Hypothalamus (tissue), 51 donors: Measurements from ENCODE around the gene TNPO1.
A peak's percentile ranks its signal among the peaks of the same experiment; 100 is the strongest.
"Not testable (repeated sequence)": the region's sequence is repeated elsewhere in the genome, so short reads cannot be mapped to it uniquely, and the experiment has no call there.

Source experiments
- DNase-seq, 51 donors: peaks; one replicate each; lab custom pipeline; 2025; lab: John Stamatoyannopoulos, UW

TNPO1 gene

DNA sequence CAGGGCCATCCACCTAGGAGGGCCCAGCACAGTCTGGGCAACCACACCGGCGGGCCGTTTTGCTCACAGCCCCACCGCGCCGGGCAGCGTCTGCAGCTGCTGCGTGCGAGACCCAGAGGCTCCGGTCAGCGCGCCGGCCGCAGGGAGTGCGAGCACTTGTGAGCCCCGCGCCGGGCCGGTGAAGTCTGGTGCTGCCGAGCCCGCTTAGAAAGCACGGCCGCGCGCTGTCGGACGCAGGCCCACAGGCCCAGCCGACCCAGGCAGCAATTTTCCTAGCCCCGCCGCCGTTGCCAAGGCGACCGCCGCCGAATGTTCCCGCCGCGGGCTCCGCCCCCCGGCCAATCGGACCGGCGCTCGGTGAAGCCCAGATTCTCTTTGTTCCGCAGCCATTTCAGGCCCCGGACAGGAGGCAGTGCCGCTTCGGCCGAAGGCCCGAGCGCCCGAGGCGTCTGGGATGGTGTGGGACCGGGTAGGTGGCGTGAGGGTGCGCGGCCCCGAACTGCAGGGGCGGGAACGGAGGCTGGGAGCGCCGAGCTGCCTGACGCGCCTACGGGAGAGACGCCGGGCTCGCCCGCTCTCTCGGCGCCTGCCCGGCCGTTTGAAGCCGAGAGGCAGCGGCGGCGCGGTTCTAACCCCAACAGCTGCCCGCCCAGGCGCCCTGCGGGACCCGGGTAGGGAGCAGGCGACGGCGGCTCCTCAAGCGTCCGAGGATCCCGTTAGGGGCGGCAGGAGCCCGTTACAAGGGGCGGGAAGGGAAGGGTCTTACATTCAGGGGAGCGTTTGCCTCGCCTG, at the start of gene TNPO1:
Gene TNPO1, plus strand, starts transcription at position 378 of the 792 bp plus-strand sequence. Its CDS starts 77 bp downstream, at position 455.
- DNase-seq, result peak; percentile 61 to 94 (median 88)

DNA sequence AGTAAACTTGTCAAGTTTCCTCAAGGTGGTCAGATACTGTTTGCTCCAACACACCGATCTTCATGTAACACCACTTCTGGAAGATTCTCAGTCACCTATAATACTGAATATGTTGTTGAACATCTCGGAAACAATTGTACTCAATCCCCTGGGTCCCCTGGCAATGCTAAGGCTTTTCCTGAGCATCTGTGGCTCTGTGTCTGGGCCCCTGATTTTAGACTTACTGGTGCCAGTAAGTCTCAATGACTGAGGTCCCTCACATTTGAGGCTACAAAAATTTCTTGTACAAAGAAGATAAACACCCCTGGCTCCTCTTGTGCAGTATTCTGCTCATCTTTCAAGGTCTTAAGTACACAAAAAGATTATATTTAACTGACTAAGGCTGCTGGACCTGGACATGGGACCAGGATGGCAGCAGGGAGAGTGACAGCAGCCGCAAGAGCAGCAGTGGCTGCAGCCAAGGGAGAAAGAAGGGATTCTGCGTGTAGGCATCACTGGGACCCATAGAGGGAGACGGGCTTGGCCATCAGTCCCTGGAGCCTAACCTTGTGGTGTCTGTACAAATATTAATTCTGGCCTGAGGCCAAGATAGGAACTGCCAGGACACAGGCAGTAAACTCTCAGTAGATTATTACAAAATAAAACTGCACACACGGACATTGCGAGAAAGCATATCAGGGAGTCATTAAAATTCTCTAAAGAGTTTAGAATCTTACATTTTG, 49.0 kb upstream of the TNPO1 start:
- DNase-seq, result no peak

DNA sequence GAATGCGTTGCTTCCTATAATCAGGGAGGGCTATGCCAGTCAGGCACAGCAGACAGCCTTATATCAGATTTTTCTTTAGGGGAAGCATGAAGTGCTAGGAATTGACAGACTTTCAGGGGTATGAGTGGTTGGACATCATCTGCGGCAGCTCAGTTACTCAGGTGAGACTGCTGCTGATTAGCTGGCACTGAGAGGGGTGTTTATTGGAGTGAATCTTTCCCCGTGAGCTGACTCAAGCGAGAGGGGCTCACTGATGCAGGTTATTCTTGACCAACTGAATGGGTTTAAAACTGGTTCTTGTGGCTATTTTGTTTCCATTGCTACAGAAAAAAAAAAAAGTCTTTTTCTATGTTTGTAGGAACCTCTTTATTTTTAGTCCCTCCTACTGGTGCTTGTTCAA, 46.2 kb upstream of the TNPO1 start:
- no peak for DNase-seq

DNA sequence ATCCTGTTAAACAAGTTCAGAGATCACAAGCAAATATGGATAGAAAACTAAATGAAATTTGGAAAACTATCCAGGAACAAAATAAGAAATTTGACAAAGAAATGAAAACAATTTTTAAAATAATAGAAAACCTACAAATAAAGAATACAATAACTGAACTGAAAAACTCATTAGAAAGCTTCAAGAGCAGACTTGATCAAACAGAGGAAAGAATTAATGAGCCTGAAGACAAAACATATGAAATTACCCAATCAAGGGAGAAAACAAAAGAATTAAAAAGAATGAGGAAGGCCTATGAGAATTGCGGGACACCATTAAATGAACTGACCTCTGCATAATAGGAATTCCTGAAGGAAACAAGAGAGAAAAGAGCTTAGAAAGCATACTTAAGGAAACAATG, 39.8 kb upstream of the TNPO1 start:
- no peak for DNase-seq

DNA sequence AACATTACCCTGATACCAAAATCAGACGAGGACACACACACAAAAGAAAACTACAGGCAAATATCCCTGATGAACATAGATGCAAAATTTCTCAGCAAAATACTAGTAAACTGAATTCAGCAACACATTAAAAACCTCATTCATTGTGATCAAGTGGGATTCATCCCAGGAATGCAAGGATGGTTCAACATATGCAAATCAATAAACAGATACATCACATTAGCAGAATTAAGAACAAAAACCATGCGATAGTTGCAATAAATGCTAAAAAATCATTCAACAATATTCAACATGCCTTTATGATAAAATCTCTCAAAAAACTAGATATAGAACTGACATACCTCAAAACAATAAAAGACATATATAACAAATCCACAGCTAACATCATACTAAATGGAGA, 36.9 kb upstream of the TNPO1 start:
- DNase-seq, result no peak

DNA sequence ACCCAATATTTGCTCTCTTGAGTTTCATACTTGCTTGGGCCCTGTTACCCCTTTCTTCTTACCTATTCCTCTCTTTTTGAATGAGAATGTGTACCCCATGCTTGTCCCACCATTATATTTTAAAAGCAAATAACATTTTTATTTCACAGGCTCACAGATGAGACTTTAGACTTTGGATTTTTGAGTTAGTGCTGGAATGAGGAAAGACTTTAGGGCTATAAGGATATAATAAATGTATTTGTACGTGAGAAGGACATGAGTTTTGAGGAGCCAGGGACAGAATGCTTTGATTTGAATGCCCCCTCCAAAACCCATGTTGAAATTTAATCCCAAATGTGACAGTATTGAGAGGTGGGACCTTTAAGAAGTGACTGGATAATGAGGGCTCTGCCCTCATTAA, 33.1 kb upstream of the TNPO1 start:
- no peak for DNase-seq

DNA sequence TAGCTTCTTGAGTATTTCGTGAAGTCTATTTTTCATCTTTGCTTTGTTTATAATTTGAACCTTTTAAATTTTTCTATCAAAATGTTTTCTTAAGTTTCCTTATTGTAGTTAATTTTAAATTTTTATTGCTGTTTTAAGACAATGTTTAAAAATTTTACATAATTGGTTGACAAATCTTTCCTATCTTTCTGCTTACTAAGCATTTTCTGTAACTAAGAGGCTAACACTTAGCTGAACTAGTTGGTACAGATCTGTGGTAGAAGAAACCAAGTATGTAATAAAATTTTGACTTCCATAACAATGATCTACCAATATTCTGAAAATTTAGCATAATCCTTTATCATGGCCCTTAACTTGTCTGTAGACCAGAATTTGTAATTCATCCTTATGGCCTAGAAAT, 32.3 kb upstream of the TNPO1 start:
- no peak for DNase-seq

DNA sequence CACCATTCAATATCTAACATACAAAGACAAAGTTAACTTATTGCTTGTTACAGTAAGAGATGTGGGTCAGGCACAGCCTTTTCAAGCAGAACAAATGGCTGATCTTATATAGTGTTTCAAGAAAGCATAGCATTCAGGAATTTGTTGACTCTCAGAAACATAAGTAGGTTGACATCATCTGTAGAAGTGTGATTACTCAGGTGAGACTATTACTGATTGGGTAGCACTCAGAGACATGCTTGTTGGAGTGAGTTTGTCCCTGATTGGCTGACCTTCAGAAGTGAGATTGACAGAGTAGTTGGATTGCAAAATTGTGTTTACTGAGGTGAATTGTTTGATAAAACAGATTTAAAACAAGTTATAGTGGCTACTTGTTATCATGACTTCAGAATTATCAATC, 30.7 kb upstream of the TNPO1 start:
- DNase-seq, result no peak

DNA sequence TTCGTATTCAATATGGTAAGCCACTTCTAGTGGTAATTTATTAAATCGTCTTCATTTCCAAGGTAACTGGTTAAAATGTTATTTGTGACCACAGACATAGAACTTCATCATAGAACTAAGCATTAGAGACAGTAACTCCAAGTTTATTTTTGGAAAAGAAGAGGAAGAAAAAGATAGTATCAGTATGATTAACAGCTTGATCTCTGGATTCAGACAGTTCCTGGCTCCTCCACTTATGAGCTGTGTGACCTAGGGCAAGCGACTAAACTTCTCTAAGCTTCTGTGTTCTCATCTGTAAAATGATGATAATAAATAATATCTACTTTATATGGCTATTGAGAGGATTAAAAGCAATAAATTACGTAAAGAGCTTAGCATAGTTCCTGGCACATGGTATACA, 29.8 kb upstream of the TNPO1 start:
- no peak for DNase-seq

DNA sequence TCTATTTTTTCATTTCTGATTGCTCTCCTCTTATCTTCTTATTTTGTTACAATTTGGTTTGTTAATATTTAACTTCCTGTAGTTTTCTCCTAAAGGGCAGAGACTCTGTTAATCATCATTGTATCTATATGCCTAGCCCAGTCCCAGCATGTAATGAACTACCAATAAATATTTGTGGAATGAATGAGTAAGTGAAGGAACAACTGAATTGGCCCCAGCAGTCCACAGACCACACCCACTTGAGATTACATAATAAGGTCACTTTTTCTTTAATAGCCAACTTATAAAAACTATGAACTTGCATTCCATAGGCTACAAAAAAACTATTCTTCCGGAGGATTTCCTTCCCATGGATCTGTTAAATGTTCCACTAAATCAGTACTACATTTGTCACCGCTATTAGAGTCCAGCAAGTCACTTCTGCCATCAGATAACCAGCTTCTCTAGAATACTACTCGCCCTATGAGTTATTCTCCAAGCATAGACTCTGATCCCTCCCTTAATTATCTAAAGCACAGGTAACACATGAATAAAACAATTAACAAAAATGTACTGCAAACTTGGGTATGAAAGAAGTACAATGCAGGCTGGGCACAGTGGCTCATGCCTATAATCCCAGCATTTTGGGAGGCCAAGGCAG, 27.5 kb upstream of the TNPO1 start:
- no peak for DNase-seq

DNA sequence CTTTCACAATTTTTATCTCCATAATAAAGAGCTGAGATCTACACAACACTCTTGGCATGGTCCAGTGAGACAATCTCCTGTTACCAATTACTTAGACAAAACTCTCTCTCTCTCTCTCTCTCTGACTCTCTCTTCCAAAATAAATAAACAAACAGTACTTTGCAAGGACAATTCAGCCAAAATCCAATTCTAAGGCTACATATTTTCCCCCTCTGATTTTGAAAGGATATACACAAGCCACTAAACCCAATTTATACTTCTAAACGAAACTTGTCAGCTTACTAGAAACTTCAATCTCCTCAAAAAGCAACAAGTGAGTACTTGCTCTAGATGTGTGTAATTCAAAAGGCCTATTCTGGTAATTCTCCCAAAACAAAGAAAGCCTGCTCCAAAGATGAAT, 26.3 kb upstream of the TNPO1 start:
- DNase-seq, result no peak

DNA sequence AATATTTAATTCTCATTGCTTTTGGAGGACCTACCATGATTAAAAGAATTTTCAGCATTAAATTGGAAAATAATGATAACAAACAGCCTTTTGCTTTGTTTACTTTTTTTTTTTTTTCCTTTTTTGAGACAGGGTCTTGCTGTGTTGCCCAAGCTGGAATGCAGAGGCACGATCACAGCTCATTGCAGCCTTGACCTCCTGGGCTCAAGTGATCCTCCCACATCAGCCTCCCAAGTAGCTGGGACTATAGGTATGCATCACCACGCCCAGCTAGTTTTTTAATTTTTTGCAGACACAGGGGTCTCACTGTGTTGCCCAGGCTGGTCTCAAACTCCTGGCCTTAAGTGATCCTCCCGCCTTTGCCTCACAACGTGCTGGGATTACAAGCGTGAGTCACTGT, 23.8 kb upstream of the TNPO1 start:
- not testable (repeated sequence) for DNase-seq

DNA sequence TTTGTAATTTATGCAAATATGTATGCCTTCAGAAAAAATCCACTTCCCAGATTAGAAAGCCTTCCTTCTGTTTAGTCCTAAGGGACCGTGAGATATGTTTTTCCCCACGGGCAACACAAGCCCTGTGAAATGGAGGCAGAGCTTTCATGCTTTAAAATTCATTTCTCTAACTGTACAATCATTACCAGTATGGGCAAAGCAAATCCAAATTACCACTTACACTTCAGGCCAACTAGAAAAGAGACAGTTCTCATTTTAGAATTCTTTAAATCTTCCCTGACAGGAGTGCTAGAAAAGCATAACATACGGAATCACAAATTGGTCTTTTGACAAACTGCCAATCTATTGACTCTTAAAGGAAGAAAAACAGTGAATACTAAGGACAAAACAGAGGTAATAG, 20.5 kb upstream of the TNPO1 start:
- DNase-seq, result no peak

DNA sequence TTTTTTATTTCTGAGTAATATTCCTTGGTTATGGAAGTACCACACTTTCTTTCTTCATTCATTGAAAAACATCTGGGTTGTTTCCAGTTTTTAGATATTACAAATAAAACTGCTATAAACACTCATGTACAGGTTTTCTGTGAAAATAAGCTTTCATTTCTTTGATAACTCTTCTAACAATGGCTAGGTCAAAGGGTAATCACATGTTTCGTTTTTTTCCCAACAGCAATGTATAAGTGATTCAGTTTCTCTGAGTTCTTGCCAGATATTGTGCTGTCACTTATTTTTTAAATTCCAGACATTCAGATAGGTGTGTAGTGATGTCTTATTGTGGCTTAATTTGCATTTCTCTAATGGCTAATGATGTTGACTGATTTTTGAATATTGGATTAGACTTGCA, 16.7 kb upstream of the TNPO1 start:
- no peak for DNase-seq

DNA sequence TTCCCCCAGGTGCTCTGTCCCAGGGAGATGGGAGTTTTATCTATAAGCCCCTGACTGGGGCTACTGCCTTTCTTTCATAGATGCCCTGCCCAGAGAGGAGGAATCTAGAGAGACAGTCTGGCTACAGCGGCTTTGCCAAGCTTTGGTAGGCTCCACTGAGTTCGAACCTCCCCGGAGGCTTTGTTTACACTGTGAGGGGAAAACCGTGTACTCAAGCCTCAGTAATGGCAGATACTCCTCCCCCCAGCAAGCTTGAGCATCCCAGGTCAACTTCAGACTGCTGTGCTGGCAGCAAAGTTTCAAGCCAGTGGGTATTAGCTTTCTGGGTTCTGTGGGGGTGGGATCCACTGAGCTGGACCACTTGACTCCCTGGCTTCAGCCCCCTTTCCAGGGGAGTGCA, 7.8 kb upstream of the TNPO1 start:
- DNase-seq, result not testable (repeated sequence)

DNA sequence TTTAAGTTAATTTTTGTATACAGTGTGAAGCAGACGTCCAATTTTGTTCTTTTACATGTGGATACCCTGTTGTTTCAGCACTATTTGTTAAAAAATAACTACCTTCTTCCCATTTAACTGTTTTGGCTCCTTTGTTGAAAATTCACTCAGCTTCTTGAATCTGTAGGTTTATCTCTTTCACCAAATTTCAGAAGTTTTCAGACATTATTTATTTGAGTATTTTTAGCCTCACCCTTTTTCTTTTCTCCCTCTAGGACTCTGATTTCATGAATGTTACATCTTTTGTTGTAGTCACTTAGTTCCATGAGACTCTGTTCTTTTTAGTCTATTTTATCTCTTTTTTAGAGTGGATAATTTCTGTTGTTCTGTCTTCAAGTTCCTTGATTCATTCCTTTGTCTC, 4.6 kb upstream of the TNPO1 start:
- DNase-seq, result no peak

DNA sequence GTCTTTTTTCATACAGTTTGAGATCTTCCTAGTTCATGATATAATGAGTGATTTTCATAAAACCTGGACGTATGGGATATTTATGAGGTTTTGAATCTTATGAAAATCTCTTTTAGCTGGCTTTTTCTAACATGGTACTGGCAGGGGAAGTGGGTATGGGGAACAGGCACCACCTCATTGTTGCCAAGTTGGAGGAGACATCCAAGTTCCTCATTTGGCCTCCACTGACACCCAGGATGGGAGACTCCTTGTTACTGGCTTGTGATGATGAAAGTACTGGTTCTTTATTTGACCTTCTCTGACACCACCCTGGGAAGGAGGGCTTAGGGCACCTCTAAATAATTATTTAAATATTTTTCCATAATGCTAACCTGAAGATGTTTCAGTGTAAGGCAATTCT, 4.0 kb upstream of the TNPO1 start:
- peak in 1 of 51 donors; percentile 1 for DNase-seq

DNA sequence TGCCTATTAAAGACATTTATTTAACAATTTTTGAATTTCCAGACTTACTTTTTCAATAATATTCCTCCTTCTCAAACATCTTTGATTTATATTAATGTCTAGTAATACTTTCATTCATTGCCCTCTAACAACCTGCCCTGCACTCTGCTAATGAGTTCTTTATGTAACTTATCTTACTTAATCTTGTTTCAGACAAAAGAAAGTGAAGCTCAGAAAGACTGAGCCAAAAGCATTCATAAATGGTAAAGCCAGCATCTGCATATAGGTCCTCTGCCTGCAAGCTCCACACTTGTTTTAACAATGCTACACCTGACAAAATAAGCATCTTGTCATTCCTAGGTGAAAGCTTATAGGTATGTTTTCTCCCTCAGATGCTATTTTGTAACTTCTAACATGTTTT, 2.4 kb upstream of the TNPO1 start:
- DNase-seq, result no peak

DNA sequence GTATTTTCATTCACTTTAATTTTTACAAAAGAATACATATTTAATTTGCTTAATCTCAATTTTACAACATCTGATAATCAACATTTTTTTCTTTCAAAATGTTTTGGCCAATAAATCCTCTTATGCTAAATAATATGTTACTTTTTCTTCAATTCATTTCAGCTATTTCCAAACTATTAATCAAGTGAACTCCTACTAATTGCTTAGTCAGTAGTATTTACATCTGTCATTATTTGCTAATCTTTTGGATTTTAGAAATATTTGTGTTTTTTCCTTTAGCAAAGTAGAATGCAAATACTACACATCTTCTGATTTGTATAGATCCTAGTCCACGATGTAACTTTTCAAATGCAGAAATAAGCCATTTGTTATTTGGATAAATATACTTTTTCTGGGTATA, 1.6 kb upstream of the TNPO1 start:
- DNase-seq, result no peak

DNA sequence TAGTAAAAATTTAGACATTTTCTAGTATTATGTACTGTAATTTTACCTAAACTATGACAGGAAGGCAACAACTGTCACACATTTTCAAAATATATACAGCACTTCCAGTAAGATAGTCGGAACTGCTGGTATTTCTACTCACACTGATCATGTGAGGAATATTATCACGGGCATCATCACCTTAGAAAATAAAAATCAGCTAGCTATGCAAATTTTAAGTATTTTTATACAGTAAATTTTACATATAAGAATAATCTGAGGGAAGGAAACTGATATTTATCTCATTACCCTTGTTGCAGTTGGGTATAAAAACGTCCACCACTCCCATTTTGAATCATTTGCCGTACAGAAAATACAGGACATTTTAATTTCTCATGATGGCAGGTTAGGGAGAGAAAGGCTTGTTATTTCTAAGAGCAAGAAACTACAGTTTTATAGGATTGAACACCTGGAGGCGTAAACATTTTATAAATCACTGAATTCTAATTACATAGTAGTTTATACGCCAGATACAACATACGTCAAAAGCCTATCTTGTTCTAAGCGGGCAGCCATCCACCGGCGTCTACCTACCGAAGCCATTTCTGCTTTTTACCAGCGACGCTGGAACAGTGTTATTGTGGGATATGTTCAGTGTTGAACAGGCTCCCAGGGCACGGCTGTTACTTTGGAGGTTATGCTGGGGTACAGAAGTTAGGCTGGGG, 729 bp upstream of the TNPO1 start:
- DNase-seq, result peak in 1 of 51 donors; percentile 58

DNA sequence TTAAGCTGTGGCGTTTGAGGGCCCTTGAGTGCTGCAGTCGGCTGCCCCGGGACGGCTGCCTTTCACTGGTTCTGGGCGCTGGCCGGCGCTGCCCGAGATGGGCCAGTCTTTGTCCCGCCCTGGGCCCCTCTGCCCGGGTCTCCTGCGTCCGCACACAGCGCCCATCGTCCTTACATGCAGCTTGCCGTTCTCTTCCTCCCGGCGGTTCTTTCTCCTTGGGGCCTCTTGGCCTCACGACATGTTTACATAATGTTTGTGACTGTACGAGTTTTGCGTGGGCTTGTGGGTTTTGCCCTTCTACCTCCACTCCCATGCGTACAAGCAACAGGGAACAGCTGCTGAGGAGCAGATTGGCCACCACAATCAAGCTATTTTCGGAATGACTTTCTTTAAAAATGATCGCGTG, 618 bp downstream of the TNPO1 start:
- DNase-seq, result peak in 44 of 51 donors; percentile 6 to 87 (median 58)
